Mammary epithelial cell (primary cell): ENCODE data around the gene SCAF1.

ENCODE experiments used
- CTCF ChIP-seq, 2 donors: IDR thresholded peaks in 1 of 2; conservative IDR thresholded peaks in 1 of 2; 2 replicates each; pipeline ENCODE4 v1.5.1; 2011 to 2012; ENCODE audit warnings: inconsistent platforms in 2 of 2, low read length in 2 of 2, mild to moderate bottlenecking in 2 of 2, control low read depth in 1 of 2, low read depth in 1 of 2; ENCODE audit not compliant: insufficient read depth in 1 of 2; ENCODE audit errors: extremely low read depth in 1 of 2
- EZH2 ChIP-seq: IDR thresholded peaks from 2 replicates; pipeline ENCODE4 v1.6.1; 2012; ENCODE audit warnings: low read length, inconsistent platforms, borderline replicate concordance

GRCh38 chr19:49676136-49676783 lies 34.3 kb downstream of the SCAF1 start:
- TF ChIP-seq CTCF (conservative IDR thresholded peaks at IDR 0.05 in 1 of 2, IDR thresholded peaks at IDR 0.05 in 1 of 2; ENCODE audit: extremely low read depth in 1 of 2, insufficient read depth in 1 of 2, low read depth in 1 of 2, low read length in 2 of 2) (no peak), EZH2 (no peak)
